Amniotic epithelial cell (primary cell): Measurements from ENCODE around the gene ZNF222.

ENCODE experiments used
- DNase-seq: peaks from one replicate; pipeline ENCODE4 v3.0.0-alpha.2; 2010; ENCODE audit warnings: low read depth

ZNF222 gene

DNA sequence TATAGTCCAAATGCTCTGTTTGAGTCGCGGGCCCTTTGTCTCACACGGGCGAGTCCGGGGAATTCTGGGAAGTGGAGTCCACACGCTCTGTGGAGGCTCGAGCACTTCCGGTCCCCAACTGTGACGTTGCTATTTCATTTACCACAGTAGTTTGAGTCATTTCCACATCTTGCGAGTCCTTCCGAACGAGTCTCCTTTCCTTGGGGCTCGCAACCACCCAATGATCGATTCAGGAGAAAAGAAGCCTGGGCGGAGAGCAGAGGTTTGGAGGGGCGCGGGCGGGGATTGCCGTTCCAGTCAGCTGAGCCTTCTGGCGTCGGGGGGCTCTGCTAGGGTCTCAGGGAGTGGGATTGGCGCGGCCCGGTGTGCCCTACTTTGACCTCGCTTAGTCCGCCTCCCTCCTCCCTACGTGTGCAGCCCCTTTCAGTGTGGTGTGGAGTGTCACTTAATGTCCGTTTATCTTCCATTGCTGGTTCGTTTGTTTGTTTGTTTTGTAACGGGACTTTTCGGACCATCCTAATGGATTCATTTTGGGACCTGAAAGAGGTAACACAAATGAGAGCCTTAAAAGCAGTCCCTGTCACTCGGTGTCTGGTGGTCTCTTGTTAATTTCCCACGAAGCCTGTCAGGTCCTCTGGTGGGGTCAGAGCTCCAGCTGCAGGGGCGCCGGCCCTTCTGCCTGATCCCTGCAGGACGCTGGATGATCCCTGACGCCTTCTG lies at the start of gene ZNF222:
Gene ZNF222, plus strand, starts transcription at position 163 of the 720 bp plus-strand sequence. Its CDS starts 58 bp downstream, at position 221.
- DNase-seq: peak; percentile 90

DNA sequence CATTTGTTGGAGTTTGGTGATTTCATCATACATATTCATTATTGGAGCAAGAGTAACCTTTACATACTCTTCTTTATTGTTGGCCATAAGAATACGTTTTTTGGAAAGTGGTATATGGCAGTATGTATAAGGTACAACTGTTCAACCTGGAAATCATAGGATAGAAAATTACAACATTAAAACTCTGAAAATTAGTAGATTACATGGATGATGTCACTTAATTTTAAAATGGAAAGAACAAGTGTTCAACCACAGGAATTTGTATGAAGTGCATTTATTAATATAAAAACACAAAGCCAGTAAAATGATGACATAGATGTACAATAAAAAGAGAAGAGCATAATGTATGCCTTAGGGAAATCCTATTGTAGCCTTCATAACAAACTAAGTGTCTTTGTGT lies 48.4 kb upstream of the ZNF222 start:
- DNase-seq: no peak

DNA sequence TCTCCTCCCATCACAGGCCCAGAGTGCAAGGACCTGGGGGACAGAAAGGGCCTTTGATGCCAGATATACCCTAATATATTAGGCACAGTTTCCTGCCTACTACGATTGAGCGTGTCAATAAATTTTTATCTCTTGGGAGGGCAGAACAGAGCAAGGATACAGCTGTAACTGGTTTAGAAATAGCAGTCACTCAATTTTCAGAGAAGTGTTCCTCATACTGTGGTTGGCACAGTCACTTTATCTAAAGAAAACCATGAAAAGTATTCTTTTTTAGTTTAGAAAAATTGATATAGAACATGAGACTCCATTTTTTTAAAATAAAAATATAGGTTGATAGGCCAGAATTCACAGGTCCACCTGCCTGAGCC lies 41.7 kb upstream of the ZNF222 start:
- no peak for DNase-seq

DNA sequence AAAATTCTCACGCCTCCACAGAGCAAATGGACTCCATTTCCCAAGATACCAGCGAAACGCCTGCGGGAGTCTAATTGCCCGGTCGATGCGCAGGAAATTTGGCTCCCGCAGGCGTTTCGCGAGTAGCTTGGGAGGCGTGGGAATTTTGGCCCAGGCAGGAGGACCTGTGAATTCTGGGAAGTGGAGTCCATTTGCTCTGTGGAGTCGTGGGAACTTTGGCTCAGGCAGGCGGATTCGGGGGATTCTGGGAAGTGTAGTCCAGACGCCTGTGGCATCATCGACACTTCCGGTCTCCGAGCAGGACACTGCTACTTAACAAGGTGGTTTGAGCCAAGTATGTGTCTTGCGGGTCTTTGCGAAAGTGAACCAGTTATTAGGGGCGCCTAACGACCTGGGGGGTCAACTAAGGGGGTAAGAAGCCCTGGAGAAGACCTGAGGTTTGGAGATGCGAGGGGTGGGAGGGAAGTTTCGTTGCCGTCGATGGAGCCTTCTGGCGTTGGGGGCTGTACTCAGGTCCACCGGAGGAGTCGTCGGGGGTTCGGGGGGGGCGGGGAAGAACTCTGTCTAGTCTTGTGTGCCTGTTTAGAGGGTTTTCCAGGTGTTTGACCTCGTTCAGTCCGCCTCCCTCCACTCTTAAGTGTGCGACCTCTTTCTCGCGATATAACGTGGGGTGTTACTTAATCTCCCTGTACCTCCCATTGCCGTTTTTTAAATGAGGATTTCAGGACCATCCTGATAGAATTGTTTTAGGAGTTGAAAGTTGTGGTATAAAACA lies 41.1 kb upstream of the ZNF222 start, which contains the start of gene ZNF155:
Gene ZNF155, plus strand, starts transcription at position 277 of the 775 bp plus-strand sequence. CDS start 4,356 bp downstream, outside the sequence.
- peak; percentile 97 for DNase-seq

DNA sequence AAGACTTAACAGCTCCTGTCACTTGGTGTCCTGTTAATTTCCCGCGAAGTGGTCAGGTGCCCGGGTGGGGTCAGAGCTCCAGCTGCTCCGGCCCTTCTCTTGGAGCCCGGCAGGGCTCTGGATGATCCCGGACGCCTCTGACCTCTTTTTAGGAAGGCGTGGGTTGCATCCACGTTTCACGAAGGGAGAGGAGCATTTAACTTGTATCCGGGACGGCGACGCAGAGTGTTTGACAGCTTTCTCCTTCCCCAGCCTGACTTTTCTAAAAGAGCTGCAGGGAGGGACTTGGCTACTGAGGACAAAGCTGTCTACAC lies 40.5 kb upstream of the ZNF222 start:
- DNase-seq: no peak

DNA sequence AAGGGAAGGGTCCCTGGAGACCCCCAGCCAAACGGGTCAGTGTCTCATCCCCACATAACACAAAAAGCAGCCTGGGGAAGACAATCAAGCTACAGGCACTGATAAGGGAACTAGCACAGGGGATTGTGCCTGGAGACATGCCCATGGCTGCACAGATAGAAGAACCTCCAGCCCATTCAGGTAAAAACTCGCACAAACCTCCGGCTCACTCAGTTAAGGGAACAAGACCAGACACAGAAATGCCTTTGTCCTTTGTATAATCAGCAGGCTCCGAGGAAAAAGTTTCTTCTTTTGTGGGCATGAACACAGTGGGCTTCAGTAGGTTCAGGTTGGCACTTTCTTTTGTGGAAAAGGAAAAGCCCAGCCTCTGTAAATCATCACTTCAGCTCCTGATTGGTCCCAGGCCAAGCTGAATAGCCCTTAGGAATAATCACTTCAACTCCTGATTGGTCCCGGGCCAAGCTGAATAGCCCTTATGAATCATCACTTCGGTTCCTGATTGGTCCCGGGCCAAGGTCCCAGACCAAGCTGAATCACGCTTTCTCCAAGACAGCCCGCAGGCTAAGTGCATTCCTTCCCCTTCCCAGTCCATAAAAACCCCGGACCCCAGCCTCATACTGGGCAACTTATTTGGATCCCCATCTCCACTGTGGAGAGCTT lies 27.4 kb upstream of the ZNF222 start:
- DNase-seq: peak; percentile 4

DNA sequence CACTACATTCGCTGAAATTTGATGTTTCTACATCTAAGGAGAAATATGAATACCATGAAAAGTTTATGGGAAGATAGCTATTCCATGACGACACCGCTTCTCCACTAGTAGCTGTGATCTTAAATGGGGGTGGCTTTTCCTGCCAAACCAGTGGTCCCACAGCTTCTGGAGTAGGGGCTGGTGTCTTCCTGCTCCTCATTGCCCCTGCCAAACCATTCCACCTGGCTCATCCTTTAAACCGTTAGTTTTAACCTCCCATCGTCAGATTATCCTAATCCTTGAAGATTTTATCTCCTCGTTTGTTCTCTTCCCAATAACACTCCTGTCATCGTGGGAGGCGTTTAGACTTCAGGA lies 23.0 kb upstream of the ZNF222 start:
- no peak for DNase-seq

DNA sequence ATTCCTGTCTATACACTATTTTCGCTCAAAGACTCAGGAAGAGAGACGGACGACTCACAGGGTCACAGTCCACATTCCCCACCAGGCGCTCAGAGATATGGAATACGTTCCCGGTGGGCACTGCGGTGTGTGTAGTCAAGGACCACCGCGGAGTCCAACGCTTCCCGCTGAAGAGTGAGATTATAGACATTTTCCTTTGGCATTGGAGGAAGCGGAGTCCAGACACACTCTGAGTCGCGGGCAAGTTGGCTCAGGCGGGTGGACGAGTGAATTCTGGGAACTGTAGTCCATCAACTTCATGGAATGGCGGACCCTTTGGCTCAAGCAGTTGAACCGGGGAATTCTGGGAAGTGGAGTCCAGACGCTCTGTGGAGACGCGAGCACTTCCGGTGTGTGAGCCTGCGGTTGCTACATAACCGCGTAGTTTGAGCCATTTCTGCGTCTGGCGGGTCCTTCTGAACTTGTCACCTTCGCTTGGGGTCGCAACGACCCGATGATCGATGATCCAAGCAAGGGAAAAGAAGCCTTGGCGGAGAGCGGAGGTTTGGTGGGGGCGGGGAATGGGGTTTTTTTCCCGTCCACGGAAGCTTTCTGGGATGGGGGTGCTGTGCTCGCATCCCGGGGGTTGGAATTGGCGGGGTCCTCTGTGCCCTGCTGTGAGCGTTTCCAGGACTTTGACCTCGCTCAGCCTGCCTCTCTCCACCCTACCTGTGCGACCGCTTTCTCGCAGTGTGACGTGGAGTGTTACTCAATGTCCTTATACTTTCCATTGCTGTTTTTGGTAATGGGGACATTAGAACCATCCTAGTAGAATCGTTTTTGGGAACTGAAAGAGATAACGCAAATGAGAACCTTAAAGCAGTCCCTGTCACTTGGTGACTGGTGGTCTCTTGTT lies 22.4 kb upstream of the ZNF222 start, which contains the start of gene ZNF230:
Gene ZNF230, plus strand, starts transcription at position 392 of the 895 bp plus-strand sequence. CDS start 4,122 bp downstream, outside the sequence.
- DNase-seq: peak; percentile 95

DNA sequence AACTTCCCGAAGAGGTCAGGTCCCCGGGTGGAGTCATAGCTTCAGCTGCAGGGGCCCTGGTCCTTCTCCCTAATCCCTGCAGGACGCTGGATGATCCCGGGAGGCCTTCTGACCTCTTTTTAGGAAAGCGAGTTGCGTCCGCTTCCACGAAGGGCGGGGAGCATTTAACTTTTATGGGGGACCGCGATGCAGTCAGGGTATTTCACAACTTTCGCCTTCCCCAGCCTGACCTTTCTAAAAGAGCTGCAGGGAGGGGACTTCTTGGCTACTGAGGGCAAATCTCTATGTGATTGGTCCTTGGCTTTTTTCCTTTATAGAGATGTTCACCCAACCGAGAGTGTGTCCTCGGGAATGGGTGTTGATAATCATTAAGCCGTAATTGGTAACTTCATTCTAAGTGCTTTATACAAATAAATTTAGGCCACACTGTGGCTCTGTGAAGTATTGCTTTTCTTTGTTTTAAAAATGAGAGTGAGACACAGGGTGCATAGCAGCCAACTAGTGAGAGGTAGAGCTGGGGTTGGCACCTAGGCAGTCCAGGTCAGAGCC lies 21.6 kb upstream of the ZNF222 start:
- no peak for DNase-seq

DNA sequence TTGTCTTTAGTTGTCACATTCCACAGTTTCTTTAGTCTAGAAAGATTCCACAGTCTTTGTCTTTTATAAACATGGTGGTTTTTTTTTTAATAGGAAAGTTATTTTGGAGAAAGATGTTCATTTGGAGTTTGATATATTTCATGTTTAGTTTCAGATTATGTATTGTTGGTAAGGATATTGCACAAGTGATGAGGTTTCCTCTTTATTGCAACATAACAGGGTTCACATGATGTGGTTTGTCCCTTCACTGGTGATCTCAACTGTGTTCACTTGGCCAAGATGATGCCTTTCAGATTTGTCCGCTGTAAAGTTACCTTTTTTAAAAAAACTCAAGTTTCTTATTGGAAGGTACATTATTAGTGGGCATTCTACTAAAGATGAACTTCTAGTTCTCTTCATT lies 19.2 kb upstream of the ZNF222 start:
- peak; percentile 67 for DNase-seq

DNA sequence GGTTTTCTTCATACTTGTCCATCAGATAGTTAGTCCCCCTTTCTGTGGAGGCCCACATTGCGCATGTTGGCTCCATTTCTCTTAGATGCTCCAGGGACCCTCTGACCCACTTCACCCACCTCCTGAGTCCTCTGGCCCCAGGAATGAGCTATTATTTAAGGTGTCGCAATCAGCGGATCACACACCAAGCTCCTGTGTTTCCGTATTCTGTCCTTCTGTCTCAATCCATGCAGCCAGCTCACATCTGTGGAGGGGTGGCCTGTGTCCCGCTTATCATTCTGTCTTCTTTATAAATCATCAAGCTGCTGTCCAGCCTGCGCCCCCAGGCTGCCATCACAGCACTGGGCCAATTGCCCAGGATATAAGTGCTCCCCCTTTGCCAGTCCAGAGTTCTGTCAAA lies 17.7 kb upstream of the ZNF222 start:
- no peak for DNase-seq

DNA sequence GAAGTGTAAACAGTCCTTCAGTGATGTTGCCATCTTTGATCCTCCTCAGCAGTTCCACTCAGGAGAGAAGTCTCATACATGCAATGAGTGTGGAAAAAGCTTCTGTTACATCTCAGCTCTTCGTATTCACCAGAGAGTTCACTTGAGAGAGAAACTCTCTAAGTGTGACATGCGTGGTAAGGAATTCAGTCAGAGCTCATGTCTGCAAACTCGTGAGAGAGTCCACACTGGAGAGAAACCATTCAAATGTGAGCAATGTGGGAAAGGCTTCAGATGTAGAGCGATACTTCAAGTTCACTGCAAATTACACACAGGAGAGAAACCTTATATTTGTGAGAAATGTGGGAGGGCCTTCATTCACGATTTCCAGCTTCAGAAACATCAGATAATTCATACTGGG lies 14.7 kb upstream of the ZNF222 start:
- no peak for DNase-seq

DNA sequence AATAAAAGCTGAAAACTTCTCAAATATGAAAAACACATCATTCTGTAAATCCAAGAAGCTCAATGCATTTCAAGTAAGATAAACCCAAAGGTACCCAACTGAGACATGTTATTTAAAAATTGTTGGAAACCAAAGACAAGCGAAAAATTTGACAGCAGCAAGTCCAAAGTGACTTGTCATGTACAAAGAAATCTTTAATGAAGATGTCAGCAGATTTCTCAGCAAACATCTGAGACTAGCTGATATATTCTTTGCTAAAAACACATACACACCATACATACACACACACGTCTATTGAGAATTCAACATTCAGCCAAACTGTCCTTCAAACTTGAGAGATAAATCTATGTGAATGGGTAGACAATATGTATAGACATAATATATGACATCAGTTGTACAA lies 5.7 kb upstream of the ZNF222 start:
- DNase-seq: no peak

DNA sequence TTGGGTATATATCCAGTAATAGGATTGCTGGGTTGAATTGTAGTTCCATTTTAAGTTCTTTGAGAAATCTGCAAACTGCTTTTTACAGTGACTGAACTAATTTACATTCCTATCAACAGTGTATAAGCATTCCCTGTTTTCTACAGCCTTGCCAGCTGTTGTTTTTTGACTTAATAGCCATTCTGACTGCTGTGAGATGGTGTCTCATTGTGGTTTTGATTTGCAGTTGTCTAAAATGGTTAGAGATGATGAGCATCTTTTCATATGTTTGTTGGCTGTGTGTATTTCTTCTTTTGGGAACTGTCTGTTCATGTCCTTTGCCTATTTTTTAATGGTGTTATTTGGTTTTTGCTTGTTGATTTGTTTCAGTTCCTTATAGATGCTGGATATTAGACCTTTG lies 4.0 kb upstream of the ZNF222 start:
- DNase-seq: no peak

DNA sequence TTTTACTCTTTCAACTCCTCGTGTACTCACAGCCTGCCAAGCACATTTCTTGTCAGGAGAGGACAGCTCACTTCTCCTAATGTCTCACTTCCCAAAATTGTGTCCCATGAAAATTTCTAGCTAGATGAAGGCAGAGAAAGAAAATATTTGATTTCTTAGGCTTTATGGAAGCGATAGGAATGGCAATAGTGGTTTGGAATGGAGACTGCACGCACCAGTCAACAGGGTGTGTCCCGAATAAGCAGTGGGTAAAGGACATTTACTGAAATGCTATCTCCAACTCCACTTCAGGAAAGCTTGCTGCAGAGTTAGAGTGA lies 321 bp upstream of the ZNF222 start:
- DNase-seq: peak; percentile 1

DNA sequence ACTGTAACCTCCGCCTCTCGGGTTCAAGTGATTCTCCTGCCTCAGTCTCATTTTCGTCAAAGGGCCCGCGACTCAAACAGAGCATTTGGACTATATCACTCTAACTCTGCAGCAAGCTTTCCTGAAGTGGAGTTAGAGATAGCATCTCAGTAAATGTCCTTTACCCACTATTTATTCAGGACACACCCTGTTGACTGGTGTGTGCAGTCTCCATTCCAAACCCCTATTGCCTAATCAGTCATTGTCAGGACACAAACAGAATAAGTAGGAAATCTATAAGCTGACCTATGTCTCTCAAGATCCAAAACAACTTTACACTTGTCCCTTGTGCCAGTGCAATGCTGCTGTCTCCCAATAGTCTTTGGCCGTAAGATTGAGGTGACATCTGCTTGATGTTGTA lies 1.4 kb downstream of the ZNF222 start:
- DNase-seq: no peak

DNA sequence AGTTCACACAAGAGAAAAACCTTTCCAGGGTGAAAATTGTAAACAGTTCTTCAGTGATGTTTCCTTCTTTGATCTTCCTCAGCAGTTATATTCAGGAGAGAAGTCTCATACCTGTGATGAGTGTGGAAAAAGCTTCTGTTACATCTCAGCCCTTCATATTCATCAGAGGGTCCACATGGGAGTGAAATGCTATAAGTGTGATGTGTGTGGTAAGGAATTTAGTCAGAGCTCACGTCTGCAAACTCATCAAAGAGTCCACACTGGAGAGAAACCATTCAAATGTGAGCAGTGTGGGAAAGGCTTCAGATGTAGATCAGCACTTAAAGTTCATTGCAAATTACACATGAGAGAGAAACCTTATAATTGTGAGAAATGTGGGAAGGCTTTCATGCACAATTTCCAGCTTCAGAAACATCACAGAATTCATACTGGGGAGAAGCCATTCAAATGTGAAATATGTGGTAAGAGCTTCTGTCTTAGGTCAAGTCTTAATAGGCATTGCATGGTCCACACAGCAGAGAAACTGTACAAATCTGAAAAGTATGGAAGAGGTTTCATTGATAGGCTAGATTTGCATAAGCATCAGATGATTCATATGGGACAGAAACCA lies 6.9 kb downstream of the ZNF222 start:
- peak; percentile 8 for DNase-seq

DNA sequence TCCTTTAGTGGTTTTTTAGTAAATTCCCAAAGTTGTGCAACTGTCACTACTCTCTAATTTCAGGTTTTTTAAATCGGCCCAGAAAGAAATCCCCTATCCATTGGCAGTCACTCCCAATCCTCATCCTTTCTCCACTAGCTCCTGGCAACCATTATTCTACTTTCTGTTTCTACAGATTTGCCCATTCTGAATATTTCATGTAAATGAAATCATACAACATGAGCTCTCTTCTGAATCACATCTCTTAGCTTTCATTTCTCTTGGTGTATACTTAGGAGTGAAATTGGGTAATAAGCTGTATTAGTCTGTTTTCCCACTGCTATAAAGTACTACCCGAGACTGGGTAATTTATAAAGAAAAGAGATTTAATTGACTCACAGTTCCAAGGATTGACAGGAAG lies 17.0 kb downstream of the ZNF222 start:
- DNase-seq: no peak

DNA sequence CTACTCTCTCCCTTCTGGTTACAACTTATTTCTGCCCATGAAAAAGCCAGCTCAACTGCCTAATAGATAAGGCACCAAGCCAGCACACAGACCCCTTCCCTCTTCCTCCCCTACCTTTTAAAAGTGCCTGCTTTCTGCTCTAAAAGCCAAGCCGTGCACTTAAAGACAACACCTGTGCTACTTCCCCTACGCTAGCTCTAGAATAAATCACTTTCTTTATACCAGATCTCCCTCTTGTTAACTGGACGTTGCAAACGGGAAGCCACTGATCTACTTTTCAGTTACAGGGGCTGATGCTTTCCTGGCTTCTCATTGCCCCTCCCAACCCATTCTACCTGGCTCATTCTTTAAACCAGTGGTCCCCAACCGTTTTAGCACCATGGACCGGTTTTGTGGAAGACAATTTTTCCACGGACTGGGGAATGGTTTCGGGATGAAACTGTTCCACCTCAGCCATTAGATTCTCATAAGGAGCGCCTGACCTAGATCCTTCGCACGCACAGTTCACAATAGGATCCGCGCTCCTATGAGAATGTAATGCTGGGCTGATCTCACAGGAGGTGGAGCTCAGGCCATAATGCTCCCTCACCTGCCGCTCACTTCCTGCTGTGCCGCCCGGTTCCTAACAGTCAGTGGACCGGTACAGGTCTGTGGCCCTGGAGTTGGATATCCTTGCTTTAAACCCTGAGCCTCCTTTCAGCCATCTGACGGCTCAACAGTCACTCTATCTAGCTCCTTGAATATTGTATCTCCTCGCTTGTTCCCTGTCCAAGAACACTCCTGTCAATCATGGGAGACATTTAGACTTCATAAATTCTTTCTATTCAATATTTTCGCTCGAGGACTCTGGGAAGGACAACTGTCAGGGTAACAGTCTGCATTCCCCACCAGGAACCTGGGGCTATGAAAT lies 25.8 kb downstream of the ZNF222 start:
- peak; percentile 2 for DNase-seq

DNA sequence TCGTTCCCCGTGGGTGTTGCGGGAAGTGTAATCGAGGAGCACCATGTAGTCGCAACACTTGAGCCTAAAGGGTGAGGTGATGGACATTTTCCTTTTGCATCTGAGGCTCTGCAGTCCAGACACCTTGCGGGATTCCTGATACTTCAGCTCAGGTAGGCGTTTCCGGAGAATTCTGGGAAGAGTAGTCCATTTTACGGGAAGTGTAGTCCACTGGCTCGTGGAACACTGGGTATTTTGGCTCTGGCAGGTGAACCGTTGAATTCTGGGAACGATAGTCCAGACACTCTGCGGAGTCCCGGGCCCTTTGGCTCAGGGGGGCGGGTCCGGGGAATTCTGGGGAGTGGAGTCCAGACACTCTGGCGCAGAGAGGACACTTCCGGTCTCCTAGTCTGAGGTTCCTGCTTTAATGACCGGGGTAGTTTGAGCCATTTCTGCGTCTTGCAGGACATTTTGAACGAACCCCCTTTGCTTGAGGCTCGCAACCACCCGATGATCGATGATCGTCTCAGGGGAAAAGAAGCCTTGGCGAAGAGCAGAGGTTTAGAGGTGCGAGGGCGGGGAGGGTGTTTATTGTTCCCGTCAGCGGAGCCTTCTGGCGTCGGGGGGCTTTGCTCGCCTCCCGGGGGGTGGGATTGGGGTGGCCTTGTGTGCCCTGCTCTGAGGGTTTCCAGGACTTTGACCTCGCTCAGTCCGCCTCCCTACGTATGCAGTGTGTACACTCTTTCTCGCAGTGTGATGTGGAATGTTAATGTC lies 26.6 kb downstream of the ZNF222 start, which contains the start of gene ZNF223:
Gene ZNF223, plus strand, starts transcription at position 387 of the 753 bp plus-strand sequence. CDS start 3,141 bp downstream, outside the sequence.
- peak; percentile 94 for DNase-seq
